Measurements from ENCODE around the gene PEG3.

The PEG3 gene

GRCh38 chr19:56823956-56824355 lies 16.6 kb downstream of the PEG3 start:
- POLR2A ChIA-PET (ENCODE audit: low non-redundant PET) = no interaction called here
- DNase-seq (ENCODE audit: low spot score) = no peak
- CTCF ChIA-PET = no interaction called here
- no peak overlapping the region for H3K27ac ChIP-seq
- TF ChIP-seq CTCF (conservative IDR thresholded peaks at IDR 0.05; ENCODE audit: low read depth) = no peak

GRCh38 chr19:56823417-56823816 lies 17.1 kb downstream of the PEG3 start:
- no peak for TF ChIP-seq CTCF (conservative IDR thresholded peaks at IDR 0.05; ENCODE audit: low read depth)
- H3K27ac ChIP-seq = no peak overlapping the region
- DNase-seq (ENCODE audit: low spot score) = no peak
- ChIA-PET CTCF (no interaction called here), POLR2A (ENCODE audit: low non-redundant PET) (no interaction called here)

- H3K27ac ChIP-seq = no peak overlapping the region
- TF ChIP-seq CTCF (conservative IDR thresholded peaks at IDR 0.05; ENCODE audit: low read depth) = no peak
- DNase-seq (ENCODE audit: low spot score) = no peak
- ChIA-PET POLR2A (ENCODE audit: low non-redundant PET) (no interaction called here), CTCF (no interaction called here)
Measured at GRCh38 chr19:56822755-56823154, 17.8 kb downstream of the PEG3 start.

- H3K27ac ChIP-seq = no peak overlapping the region
- CTCF ChIA-PET = no interaction called here
- no peak for TF ChIP-seq CTCF (conservative IDR thresholded peaks at IDR 0.05; ENCODE audit: low read depth)
- POLR2A ChIA-PET (ENCODE audit: low non-redundant PET) = no interaction called here
- no peak for DNase-seq (ENCODE audit: low spot score)
Measured at GRCh38 chr19:56821675-56822074, 18.9 kb downstream of the PEG3 start.

GRCh38 chr19:56821209-56821608 lies 19.3 kb downstream of the PEG3 start:
- no peak for TF ChIP-seq CTCF (conservative IDR thresholded peaks at IDR 0.05; ENCODE audit: low read depth)
- CTCF ChIA-PET = interaction anchor here (0.6 kb wide), 1 partner anchor 19 kb away, joined by 3 read pairs; no protein-coding TSS in a partner anchor
- H3K27ac ChIP-seq = no peak overlapping the region
- POLR2A ChIA-PET (ENCODE audit: low non-redundant PET) = no interaction called here
- no peak for DNase-seq (ENCODE audit: low spot score)

- no peak for DNase-seq (ENCODE audit: low spot score)
- ChIA-PET POLR2A (ENCODE audit: low non-redundant PET) (no interaction called here), CTCF (no interaction called here)
- no peak for TF ChIP-seq CTCF (conservative IDR thresholded peaks at IDR 0.05; ENCODE audit: low read depth)
- H3K27ac ChIP-seq = no peak overlapping the region
Measured at GRCh38 chr19:56819166-56819565, 21.4 kb downstream of the PEG3 start.

GRCh38 chr19:56814656-56815055 lies 25.9 kb downstream of the PEG3 start:
- no peak for DNase-seq (ENCODE audit: low spot score)
- no peak for TF ChIP-seq CTCF (conservative IDR thresholded peaks at IDR 0.05; ENCODE audit: low read depth)
- H3K27ac ChIP-seq = no peak overlapping the region
- ChIA-PET POLR2A (ENCODE audit: low non-redundant PET) (no interaction called here), CTCF (no interaction called here)
